DOHH2 (cell line): ENCODE measurements around the gene SPOPL.

Source experiments
- H3F3A ChIP-seq: fragments of 200-600 bp; sonication (generic), shearing (Covaris generic); 2 replicates; pipeline ENCODE4 v1.6.0; 2016; ENCODE audit warnings: antibody characterized with exemption, mild to moderate bottlenecking; ENCODE audit not compliant: control insufficient read depth, insufficient read depth
- H3K27ac ChIP-seq: fragments of 200-600 bp; sonication (generic); 2 replicates; pipeline ENCODE4 v1.5.1; 2014; ENCODE audit warnings: low read depth, mild to moderate bottlenecking, low read length, moderate library complexity
- H3K27me3 ChIP-seq: fragments of 200-600 bp; sonication (generic); 2 replicates; pipeline ENCODE4 v1.6.1; 2014; ENCODE audit warnings: mild to moderate bottlenecking, low read length, mixed read lengths; ENCODE audit not compliant: control insufficient read depth
- H3K36me3 ChIP-seq: fragments of 200-600 bp; sonication (generic); 2 replicates; pipeline ENCODE4 v1.6.1; 2014; ENCODE audit warnings: mild to moderate bottlenecking, low read length, moderate library complexity, mixed read lengths; ENCODE audit not compliant: control insufficient read depth
- H3K4me1 ChIP-seq: fragments of 200-600 bp; sonication (generic); 2 replicates; pipeline ENCODE4 v1.6.1; 2014; ENCODE audit warnings: mild to moderate bottlenecking, low read length, mixed read lengths; ENCODE audit not compliant: control insufficient read depth
- H3K4me2 ChIP-seq: fragments of 200-600 bp; sonication (generic); 2 replicates; pipeline ENCODE4 v1.6.0; 2014; ENCODE audit warnings: mild to moderate bottlenecking, low read length, moderate library complexity
- H3K4me3 ChIP-seq: fragments of 200-600 bp; sonication (generic); 2 replicates; pipeline ENCODE4 v1.5.1; 2014; ENCODE audit warnings: mild to moderate bottlenecking, low read length, mixed read lengths
- H3K79me2 ChIP-seq: fragments of 200-600 bp; sonication (generic); 2 replicates; pipeline ENCODE4 v1.6.1; 2014; ENCODE audit warnings: mild to moderate bottlenecking, low read length, mixed read lengths; ENCODE audit not compliant: control insufficient read depth
- H3K9me2 ChIP-seq: fragments of 200-600 bp; sonication (generic); replicated peaks from 2 replicates; pipeline ENCODE4 v1.6.1; 2014; ENCODE audit warnings: mild to moderate bottlenecking, low read length, mixed read lengths; ENCODE audit not compliant: control insufficient read depth
- H3K9me3 ChIP-seq: fragments of 200-600 bp; sonication (generic); 2 replicates; pipeline ENCODE4 v1.6.1; 2014; ENCODE audit warnings: antibody characterized with exemption, low read length, mixed read lengths; ENCODE audit not compliant: control insufficient read depth, insufficient read depth
- H4K20me1 ChIP-seq: fragments of 200-600 bp; sonication (generic); 2 replicates; pipeline ENCODE4 v1.6.0; 2014; ENCODE audit warnings: low read depth, mild to moderate bottlenecking, antibody characterized with exemption, low read length, moderate library complexity; ENCODE audit not compliant: control insufficient read depth, insufficient read depth
- CTCF ChIP-seq: fragments of 200-600 bp; sonication (generic); IDR thresholded peaks from one replicate; pipeline ENCODE4 v1.5.1; 2014; ENCODE audit warnings: antibody characterized with exemption, mild to moderate bottlenecking, low read depth, low read length; ENCODE audit not compliant: poor library complexity, severe bottlenecking
- EZH2phosphoT487 ChIP-seq: fragments of 200-600 bp; sonication (generic); IDR thresholded peaks from 2 replicates; pipeline ENCODE4 v1.6.1; 2017; ENCODE audit warnings: borderline replicate concordance, mild to moderate bottlenecking, antibody characterized with exemption, low read length, moderate library complexity, mixed read lengths

Gene SPOPL

GRCh38 chr2:138516030-138516704 is 14.6 kb downstream of the SPOPL start:
- no peaks in the 10 kb centered on the region for H3K27me3 ChIP-seq
- H3K4me2 ChIP-seq, result no peak overlapping the region
- no peaks in the 10 kb centered on the region for H3K9me3 ChIP-seq
- H4K20me1 ChIP-seq, result peaks cover 5% of the 10 kb centered on the region; the same call in 1 of the 2 replicates
- H3K4me1 ChIP-seq, result no peaks in the 10 kb centered on the region
- no peak for TF ChIP-seq EZH2phosphoT487
- TF ChIP-seq CTCF, result no peak
- H3K79me2 ChIP-seq, result peaks cover 97% of the 10 kb centered on the region
- no peak overlapping the region for H3K27ac ChIP-seq
- no peak overlapping the region for H3K4me3 ChIP-seq
- no peaks in the 10 kb centered on the region; the same call in 1 of the 2 replicates for H3K36me3 ChIP-seq
- H3F3A ChIP-seq, result no peaks in the 10 kb centered on the region
- no peaks in the 10 kb centered on the region for H3K9me2 ChIP-seq

GRCh38 chr2:138518860-138519259 is 17.3 kb downstream of the SPOPL start:
- no peak overlapping the region for H3K4me2 ChIP-seq
- H3K79me2 ChIP-seq, result peaks cover 96% of the 10 kb centered on the region
- 0 out of 2 replicates have a peak, but pooled peaks cover 5% of the 10 kb centered on the region for H3K36me3 ChIP-seq
- no peak overlapping the region for H3K27ac ChIP-seq
- no peaks in the 10 kb centered on the region for H3F3A ChIP-seq
- no peak overlapping the region for H3K4me3 ChIP-seq
- H3K9me3 ChIP-seq, result no peaks in the 10 kb centered on the region
- peaks cover 5% of the 10 kb centered on the region; the same call in 1 of the 2 replicates for H4K20me1 ChIP-seq
- no peaks in the 10 kb centered on the region for H3K9me2 ChIP-seq
- no peak for TF ChIP-seq CTCF
- TF ChIP-seq EZH2phosphoT487, result no peak
- H3K27me3 ChIP-seq, result no peaks in the 10 kb centered on the region
- no peaks in the 10 kb centered on the region for H3K4me1 ChIP-seq

GRCh38 chr2:138521821-138522220 is 20.3 kb downstream of the SPOPL start:
- no peak overlapping the region for H3K27ac ChIP-seq
- H4K20me1 ChIP-seq, result no peaks in the 10 kb centered on the region
- H3K27me3 ChIP-seq, result no peaks in the 10 kb centered on the region
- peaks cover 91% of the 10 kb centered on the region for H3K79me2 ChIP-seq
- no peaks in the 10 kb centered on the region for H3K4me1 ChIP-seq
- H3K9me2 ChIP-seq, result no peaks in the 10 kb centered on the region
- no peaks in the 10 kb centered on the region for H3F3A ChIP-seq
- H3K4me3 ChIP-seq, result no peak overlapping the region
- H3K4me2 ChIP-seq, result no peak overlapping the region
- 0 out of 2 replicates have a peak, but pooled peaks cover 5% of the 10 kb centered on the region for H3K36me3 ChIP-seq
- H3K9me3 ChIP-seq, result no peaks in the 10 kb centered on the region
- no peak for TF ChIP-seq EZH2phosphoT487
- TF ChIP-seq CTCF, result no peak
